ENCODE measurements around the gene HHIP.
A peak's percentile ranks its signal among the peaks of the same experiment; 100 is the strongest.

The HHIP gene, protein sequence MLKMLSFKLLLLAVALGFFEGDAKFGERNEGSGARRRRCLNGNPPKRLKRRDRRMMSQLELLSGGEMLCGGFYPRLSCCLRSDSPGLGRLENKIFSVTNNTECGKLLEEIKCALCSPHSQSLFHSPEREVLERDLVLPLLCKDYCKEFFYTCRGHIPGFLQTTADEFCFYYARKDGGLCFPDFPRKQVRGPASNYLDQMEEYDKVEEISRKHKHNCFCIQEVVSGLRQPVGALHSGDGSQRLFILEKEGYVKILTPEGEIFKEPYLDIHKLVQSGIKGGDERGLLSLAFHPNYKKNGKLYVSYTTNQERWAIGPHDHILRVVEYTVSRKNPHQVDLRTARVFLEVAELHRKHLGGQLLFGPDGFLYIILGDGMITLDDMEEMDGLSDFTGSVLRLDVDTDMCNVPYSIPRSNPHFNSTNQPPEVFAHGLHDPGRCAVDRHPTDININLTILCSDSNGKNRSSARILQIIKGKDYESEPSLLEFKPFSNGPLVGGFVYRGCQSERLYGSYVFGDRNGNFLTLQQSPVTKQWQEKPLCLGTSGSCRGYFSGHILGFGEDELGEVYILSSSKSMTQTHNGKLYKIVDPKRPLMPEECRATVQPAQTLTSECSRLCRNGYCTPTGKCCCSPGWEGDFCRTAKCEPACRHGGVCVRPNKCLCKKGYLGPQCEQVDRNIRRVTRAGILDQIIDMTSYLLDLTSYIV

GRCh38 chr4:144645631-144646522 lies at the start of gene HHIP:
Gene HHIP, plus strand, starts transcription at chr4:144646156. Its CDS starts 520 bp downstream, at chr4:144646676.
- no peaks in the 10 kb centered on the region for H3K36me3 Mint-ChIP-seq (ENCODE audit: insufficient read depth)
- ATAC-seq (replicated peaks; ENCODE audit: extremely low read depth, poor library complexity, severe bottlenecking) (no peak), DNase-seq (ENCODE audit: low spot score in 2 of 2) (no peak)
- H3K27me3 Mint-ChIP-seq, result peaks cover 28% of the 10 kb centered on the region
- peaks cover 9% of the 10 kb centered on the region for H3K4me1 Mint-ChIP-seq
- H3K27ac Mint-ChIP-seq (ENCODE audit: low read depth), result no peak within 1 kb of the TSS
- H3K9me3 Mint-ChIP-seq, result no peaks in the 10 kb centered on the region
- peak within 1 kb of the TSS; percentile 71 for H3K4me3 Mint-ChIP-seq

GRCh38 chr4:144597171-144597570 lies 48.8 kb upstream of the HHIP start:
- H3K4me3 Mint-ChIP-seq, result no peak overlapping the region
- H3K36me3 Mint-ChIP-seq (ENCODE audit: insufficient read depth), result no peaks in the 10 kb centered on the region
- no peaks in the 10 kb centered on the region for H3K4me1 Mint-ChIP-seq
- H3K27me3 Mint-ChIP-seq, result no peaks in the 10 kb centered on the region
- ATAC-seq (replicated peaks; ENCODE audit: extremely low read depth, poor library complexity, severe bottlenecking) (no peak), DNase-seq (ENCODE audit: low spot score in 2 of 2) (no peak)
- no peak overlapping the region for H3K27ac Mint-ChIP-seq (ENCODE audit: low read depth)
- H3K9me3 Mint-ChIP-seq, result peaks cover 15% of the 10 kb centered on the region

GRCh38 chr4:144599621-144600020 lies 46.3 kb upstream of the HHIP start:
- H3K27me3 Mint-ChIP-seq, result no peaks in the 10 kb centered on the region
- ATAC-seq (replicated peaks; ENCODE audit: extremely low read depth, poor library complexity, severe bottlenecking), result no peak
- H3K4me1 Mint-ChIP-seq, result no peaks in the 10 kb centered on the region
- H3K4me3 Mint-ChIP-seq, result no peak overlapping the region
- H3K9me3 Mint-ChIP-seq, result peaks cover 15% of the 10 kb centered on the region
- no peak for DNase-seq (ENCODE audit: low spot score in 2 of 2)
- no peaks in the 10 kb centered on the region for H3K36me3 Mint-ChIP-seq (ENCODE audit: insufficient read depth)
- H3K27ac Mint-ChIP-seq (ENCODE audit: low read depth), result no peak overlapping the region

DNA sequence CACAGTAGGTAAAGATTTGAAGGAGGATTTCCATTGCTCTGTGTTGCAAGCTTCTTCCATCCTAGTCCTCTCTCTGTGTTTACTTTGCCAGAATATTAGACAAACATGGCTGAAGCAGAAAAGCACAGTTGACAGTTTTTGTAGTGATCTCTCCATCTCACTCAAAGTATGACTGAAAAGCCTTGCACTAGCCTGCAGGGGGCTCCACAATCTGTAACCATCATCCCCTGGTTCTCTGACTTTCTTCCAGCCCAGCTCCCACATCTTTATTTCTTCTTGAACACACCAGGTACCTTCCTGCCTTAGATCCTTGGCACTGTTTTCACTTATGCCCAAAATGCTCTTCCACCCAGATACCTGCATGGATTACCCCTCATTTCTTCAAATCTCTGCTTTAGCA lies 34.1 kb upstream of the HHIP start:
- Mint-ChIP-seq H3K9me3 (peaks cover 6% of the 10 kb centered on the region), H3K36me3 (ENCODE audit: insufficient read depth) (no peaks in the 10 kb centered on the region), H3K27me3 (peaks cover 11% of the 10 kb centered on the region), H3K27ac (ENCODE audit: low read depth) (no peak overlapping the region), H3K4me1 (no peaks in the 10 kb centered on the region), H3K4me3 (no peak overlapping the region)
- DNase-seq (ENCODE audit: low spot score in 2 of 2) (no peak), ATAC-seq (replicated peaks; ENCODE audit: extremely low read depth, poor library complexity, severe bottlenecking) (no peak)

DNA sequence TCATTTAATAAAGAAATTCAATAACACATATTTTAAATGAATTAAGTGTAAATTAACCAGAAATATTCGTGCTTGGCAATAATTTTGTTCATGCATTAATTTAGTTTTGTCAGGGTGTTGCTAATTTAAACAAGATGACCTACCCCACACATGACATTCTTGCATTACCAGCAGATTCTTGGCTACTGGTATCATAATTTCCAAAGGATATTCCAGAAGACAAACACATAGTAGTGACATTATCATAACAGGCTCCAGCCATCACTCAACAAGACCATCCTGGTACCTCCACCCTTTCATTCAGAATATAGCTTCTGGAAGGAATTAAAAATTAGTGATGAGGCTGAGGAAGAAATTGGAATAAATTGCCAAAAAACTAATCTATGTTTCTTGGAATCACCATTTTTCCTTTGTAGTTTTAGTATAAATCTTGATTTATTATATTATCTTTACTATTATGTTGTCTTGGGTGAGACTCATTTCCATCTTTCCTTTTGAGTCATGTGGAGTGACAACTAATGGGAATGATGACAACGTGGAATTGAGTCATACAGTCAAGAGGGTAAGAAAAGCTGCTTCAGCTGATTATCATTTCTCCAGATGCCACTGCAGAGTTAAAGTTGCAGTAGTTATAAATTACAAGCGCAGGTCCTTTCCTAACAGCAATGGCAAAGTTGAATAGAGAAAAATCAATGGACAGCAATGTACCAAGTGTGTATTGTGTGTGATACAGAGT lies 30.9 kb upstream of the HHIP start:
- H3K9me3 Mint-ChIP-seq, result no peaks in the 10 kb centered on the region
- no peak for DNase-seq (ENCODE audit: low spot score in 2 of 2)

DNA sequence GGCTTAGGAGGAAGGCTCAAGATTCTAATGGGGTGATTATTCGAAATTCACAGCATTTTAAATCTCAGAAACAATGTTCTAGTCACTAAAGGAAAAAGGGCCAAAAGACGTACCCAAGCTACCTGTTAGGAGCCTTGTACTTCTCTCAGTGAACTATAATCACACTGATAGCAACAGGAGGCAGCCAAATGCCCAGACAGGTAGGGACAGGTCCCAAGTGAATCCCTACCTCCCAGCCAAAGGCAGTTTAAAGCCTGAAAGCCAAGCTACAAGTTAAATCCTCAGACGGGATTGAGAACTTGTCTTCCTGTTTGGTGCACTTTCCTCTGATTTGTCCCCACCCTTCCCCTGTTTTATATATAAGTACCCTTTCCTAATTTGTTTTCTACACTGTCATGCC lies 24.3 kb upstream of the HHIP start:
- H3K9me3 Mint-ChIP-seq, result peaks cover 5% of the 10 kb centered on the region
- H3K4me3 Mint-ChIP-seq, result no peak overlapping the region
- DNase-seq (ENCODE audit: low spot score in 2 of 2) (no peak), ATAC-seq (replicated peaks; ENCODE audit: extremely low read depth, poor library complexity, severe bottlenecking) (no peak)
- H3K4me1 Mint-ChIP-seq, result no peaks in the 10 kb centered on the region
- no peaks in the 10 kb centered on the region for H3K27me3 Mint-ChIP-seq
- H3K36me3 Mint-ChIP-seq (ENCODE audit: insufficient read depth), result no peaks in the 10 kb centered on the region
- H3K27ac Mint-ChIP-seq (ENCODE audit: low read depth), result no peak overlapping the region

More for the DNA sequence above, 30.9 kb upstream of the HHIP start:
- H3K36me3 Mint-ChIP-seq (ENCODE audit: insufficient read depth), result no peaks in the 10 kb centered on the region
- no peak overlapping the region for H3K4me3 Mint-ChIP-seq
- H3K4me1 Mint-ChIP-seq, result no peaks in the 10 kb centered on the region
- H3K27ac Mint-ChIP-seq (ENCODE audit: low read depth), result no peak overlapping the region
- ATAC-seq (replicated peaks; ENCODE audit: extremely low read depth, poor library complexity, severe bottlenecking), result no peak
- H3K27me3 Mint-ChIP-seq, result peaks cover 11% of the 10 kb centered on the region

DNA sequence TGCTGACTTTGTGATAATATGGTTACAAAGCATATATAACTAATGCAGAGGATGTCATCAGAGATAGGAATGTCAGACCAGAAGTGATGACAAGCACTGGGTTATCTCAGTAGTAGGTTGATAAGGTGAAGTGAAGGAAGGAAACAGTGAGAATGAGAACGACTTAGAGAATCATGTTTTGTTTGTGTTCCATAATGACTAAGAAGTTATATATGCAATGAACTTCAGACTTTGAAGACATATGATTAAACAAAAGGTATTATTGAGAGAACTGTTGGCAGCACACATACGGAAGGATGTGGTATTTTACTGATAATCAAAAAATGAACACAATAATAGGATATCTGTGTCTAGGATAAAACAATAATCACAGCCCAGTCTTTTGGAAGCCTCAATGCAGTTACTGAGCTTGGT lies 18.3 kb upstream of the HHIP start:
- Mint-ChIP-seq H3K4me3 (no peak overlapping the region), H3K4me1 (no peaks in the 10 kb centered on the region), H3K27me3 (no peaks in the 10 kb centered on the region), H3K27ac (ENCODE audit: low read depth) (no peak overlapping the region), H3K36me3 (ENCODE audit: insufficient read depth) (no peaks in the 10 kb centered on the region), H3K9me3 (peaks cover 5% of the 10 kb centered on the region)
- ATAC-seq (replicated peaks; ENCODE audit: extremely low read depth, poor library complexity, severe bottlenecking) (no peak), DNase-seq (ENCODE audit: low spot score in 2 of 2) (no peak)

DNA sequence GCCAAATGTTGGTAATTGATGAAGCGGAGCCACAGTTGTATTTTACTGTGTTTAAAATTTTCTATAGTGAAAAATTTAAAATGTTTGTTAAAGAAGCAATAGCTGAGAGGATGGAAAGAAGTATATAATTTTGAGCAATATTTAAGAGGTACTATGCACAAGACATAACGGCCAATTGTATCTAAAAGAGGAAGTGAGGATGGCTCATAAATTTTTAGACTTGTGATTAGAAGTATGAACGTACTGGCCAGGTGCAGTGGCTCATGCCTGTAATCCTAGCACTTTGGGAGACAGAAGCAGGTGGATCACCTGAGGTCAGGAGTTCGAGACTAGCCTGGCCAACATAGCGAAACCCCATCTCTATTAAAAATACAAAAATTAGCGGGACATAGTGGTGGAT lies 12.7 kb upstream of the HHIP start:
- Mint-ChIP-seq H3K27me3 (no peaks in the 10 kb centered on the region), H3K27ac (ENCODE audit: low read depth) (no peak overlapping the region), H3K36me3 (ENCODE audit: insufficient read depth) (no peaks in the 10 kb centered on the region), H3K4me3 (no peak overlapping the region), H3K9me3 (no peaks in the 10 kb centered on the region), H3K4me1 (no peaks in the 10 kb centered on the region)
- no peak for DNase-seq (ENCODE audit: low spot score in 2 of 2)
- ATAC-seq (replicated peaks; ENCODE audit: extremely low read depth, poor library complexity, severe bottlenecking), result no peak

- no peak for DNase-seq (ENCODE audit: low spot score in 2 of 2)
- Mint-ChIP-seq H3K9me3 (no peaks in the 10 kb centered on the region), H3K27ac (ENCODE audit: low read depth) (no peak overlapping the region), H3K27me3 (no peaks in the 10 kb centered on the region), H3K4me3 (no peak overlapping the region), H3K4me1 (no peaks in the 10 kb centered on the region), H3K36me3 (ENCODE audit: insufficient read depth) (no peaks in the 10 kb centered on the region)
- no peak for ATAC-seq (replicated peaks; ENCODE audit: extremely low read depth, poor library complexity, severe bottlenecking)
These were observed 10.8 kb upstream of the HHIP start for GRCh38 chr4:144634978-144635747.

- H3K9me3 Mint-ChIP-seq, result no peaks in the 10 kb centered on the region
- H3K4me1 Mint-ChIP-seq, result peaks cover 9% of the 10 kb centered on the region
- ATAC-seq (replicated peaks; ENCODE audit: extremely low read depth, poor library complexity, severe bottlenecking) (no peak), DNase-seq (ENCODE audit: low spot score in 2 of 2) (no peak)
- no peak overlapping the region for H3K27ac Mint-ChIP-seq (ENCODE audit: low read depth)
- peaks cover 28% of the 10 kb centered on the region for H3K27me3 Mint-ChIP-seq
- no peaks in the 10 kb centered on the region for H3K36me3 Mint-ChIP-seq (ENCODE audit: insufficient read depth)
- no peak overlapping the region for H3K4me3 Mint-ChIP-seq
These were observed 1.4 kb upstream of the HHIP start for GRCh38 chr4:144644368-144645101.

DNA sequence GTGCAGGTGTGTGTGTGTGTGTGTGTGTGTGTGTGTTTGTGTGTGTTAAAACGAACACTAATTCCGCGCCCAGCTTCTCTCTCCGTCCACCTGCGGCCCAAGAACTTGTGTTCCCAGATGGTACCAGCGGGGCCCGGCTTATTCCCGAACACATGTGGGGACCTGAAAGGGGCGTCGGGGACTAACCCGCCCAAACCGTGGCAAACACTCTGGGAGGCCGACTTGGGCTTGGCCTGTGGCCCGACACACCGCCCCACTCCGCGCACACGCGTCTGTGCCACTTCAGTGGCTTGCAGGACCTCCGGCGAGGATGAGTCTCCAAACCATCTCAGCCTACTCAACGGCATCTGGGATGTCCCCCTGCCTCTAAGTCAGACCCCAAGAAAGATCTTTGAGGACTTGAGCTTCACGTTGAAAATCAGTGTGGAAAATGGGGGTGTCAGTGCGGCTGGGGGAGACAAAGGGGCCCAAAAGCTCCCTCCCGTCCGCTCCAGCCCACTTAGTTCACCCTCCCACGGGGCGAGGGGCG lies 790 bp upstream of the HHIP start:
- ATAC-seq (replicated peaks; ENCODE audit: extremely low read depth, poor library complexity, severe bottlenecking), result no peak

More for the DNA sequence above, 790 bp upstream of the HHIP start:
- Mint-ChIP-seq H3K9me3 (no peaks in the 10 kb centered on the region), H3K27me3 (peaks cover 28% of the 10 kb centered on the region), H3K36me3 (ENCODE audit: insufficient read depth) (no peaks in the 10 kb centered on the region), H3K27ac (ENCODE audit: low read depth) (no peak overlapping the region), H3K4me3 (no peak overlapping the region), H3K4me1 (peaks cover 9% of the 10 kb centered on the region)
- no peak for DNase-seq (ENCODE audit: low spot score in 2 of 2)

All from central memory CD8-positive, alpha-beta T cell (primary cell).